Ovary (tissue), 3 donors: ENCODE data around the gene KRTAP10-12.

Experiments
- EP300 ChIP-seq: sonication (generic); formaldehyde crosslinking; IDR thresholded peaks from one replicate; pipeline ENCODE4 v1.6.1; 2017; ENCODE audit warnings: antibody characterized with exemption
- POLR2A ChIP-seq: fragments of 450-650 bp; IDR thresholded peaks from one replicate; pipeline ENCODE4 v1.6.1; 2017; ENCODE audit warnings: antibody characterized with exemption, mild to moderate bottlenecking, moderate library complexity
- TF ChIP-seq, protein P1 (sequence below), 3 donors: fragments of 450-650 bp in 2 of 3; fragments of 200-600 bp in 1 of 3; IDR thresholded peaks; one replicate each; pipeline versions ENCODE4 v1.5.1 to v1.8.0; 2016 to 2022; ENCODE audit warnings: antibody characterized with exemption in 3 of 3, mild to moderate bottlenecking in 1 of 3
- donor health status: DM: no; HTN: no; CAD: no.

GRCh38 chr21:44695184-44695583, 1.8 kb upstream of the KRTAP10-12 start:
- TF ChIP-seq POLR2A (no peak), EP300 (no peak)
- TF ChIP-seq, protein P1, sequence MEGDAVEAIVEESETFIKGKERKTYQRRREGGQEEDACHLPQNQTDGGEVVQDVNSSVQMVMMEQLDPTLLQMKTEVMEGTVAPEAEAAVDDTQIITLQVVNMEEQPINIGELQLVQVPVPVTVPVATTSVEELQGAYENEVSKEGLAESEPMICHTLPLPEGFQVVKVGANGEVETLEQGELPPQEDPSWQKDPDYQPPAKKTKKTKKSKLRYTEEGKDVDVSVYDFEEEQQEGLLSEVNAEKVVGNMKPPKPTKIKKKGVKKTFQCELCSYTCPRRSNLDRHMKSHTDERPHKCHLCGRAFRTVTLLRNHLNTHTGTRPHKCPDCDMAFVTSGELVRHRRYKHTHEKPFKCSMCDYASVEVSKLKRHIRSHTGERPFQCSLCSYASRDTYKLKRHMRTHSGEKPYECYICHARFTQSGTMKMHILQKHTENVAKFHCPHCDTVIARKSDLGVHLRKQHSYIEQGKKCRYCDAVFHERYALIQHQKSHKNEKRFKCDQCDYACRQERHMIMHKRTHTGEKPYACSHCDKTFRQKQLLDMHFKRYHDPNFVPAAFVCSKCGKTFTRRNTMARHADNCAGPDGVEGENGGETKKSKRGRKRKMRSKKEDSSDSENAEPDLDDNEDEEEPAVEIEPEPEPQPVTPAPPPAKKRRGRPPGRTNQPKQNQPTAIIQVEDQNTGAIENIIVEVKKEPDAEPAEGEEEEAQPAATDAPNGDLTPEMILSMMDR (IDR thresholded peaks at IDR 0.05), result no peak
